Activated CD4-positive, alpha-beta T cell treated with anti-CD3 and anti-CD28 coated beads, Interleukin-2, amount 50 U/mL, for 1 hour (primary cell): Measurements from ENCODE around the gene ZNF648.
"Not testable (repeated sequence)": the region's sequence is repeated elsewhere in the genome, so short reads cannot be mapped to it uniquely, and the experiment has no call there.

Experiments
- DNase-seq: peaks from one replicate; pipeline ENCODE4 v3.0.0-alpha.2; 2020

The ZNF648 gene

GRCh38 chr1:182015360-182015759 is 46.2 kb downstream of the ZNF648 start:
- DNase-seq = no peak

GRCh38 chr1:182010800-182011370 is 50.6 kb downstream of the ZNF648 start:
- not testable (repeated sequence) for DNase-seq

GRCh38 chr1:182005398-182005797 is 56.1 kb downstream of the ZNF648 start:
- DNase-seq = not testable (repeated sequence)

GRCh38 chr1:182004601-182005000 is 56.9 kb downstream of the ZNF648 start:
- DNase-seq = no peak
